Measurements from ENCODE around the gene VEPH1. TPM values are rescaled to one million over a fixed set of nuclear protein-coding genes. Genes with fewer than 3 reads are reported as not detected.

Gene VEPH1
- total and polyA plus RNA-seq, 9 of the 15 experiments (the other 6 are each of a cell fraction or from before 2014, with no cell fraction given): 4.5 to 15.6 (median 5.8) TPM

DNA sequence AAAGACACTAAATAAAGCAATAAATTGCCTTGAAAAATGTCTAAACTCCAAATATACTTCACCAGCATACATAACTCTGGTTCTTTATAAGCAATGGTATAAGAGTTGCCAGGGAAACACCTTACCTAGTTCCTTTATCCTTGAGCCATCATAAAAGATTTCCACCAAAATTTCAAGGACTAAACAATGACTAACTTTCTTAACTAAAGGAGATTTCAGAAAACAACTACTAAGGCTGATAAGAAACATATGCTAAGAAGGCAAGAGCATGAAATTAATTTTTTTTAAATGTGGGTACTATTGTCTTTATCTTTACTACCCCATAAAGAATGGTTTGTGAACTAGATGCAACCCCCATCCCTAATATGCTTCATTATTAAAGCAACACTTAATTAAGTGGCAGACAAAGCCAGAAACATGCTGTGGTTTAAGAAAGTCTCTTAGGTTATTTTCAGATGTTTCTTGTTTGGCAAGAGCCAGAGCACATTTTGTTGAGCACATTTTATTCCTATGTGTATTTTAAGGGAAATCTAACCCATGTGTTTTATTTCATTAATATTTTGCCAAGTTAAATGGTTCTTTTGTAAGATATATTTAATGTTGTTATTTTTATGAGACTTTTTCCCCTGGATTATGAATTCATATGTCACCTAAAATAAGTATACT, 17.4 kb upstream of the VEPH1 start:
- H3K4me3 ChIP-seq: no peak overlapping the region

More for the DNA sequence above, 17.4 kb upstream of the VEPH1 start:
- FAIRE-seq: no peak
- Histone ChIP-seq H3K4me2 (ENCODE audit: insufficient read depth, low read length) (no peak overlapping the region), H2AFZ (ENCODE audit: low read depth, low read length) (no peak overlapping the region), H3K79me2 (ENCODE audit: control insufficient read depth, insufficient read depth, low read length) (no peaks in the 10 kb centered on the region), H3K4me1 (replicated peaks in 1 of 2; ENCODE audit: control insufficient read depth in 2 of 2, insufficient read depth in 2 of 2, low read length in 2 of 2) (no peaks in the 10 kb centered on the region; a peak in 1 of 5 replicates), H3K27me3 (ENCODE audit: control insufficient read depth in 2 of 2, insufficient read depth in 2 of 2, low read length in 2 of 2) (no peaks in the 10 kb centered on the region), H3K27ac (ENCODE audit: extremely low read depth, low read depth, low read length) (no peak overlapping the region), H3K9ac (ENCODE audit: insufficient read depth in 1 of 2, low read depth in 2 of 2, low read length in 2 of 2) (no peak overlapping the region), H3K9me1 (ENCODE audit: control insufficient read depth, insufficient read depth, low read length) (no peaks in the 10 kb centered on the region), H3K9me3 (replicated peaks; ENCODE audit: control insufficient read depth, insufficient read depth, low read depth, low read length) (no peaks in the 10 kb centered on the region), H3K36me3 (ENCODE audit: control insufficient read depth, insufficient read depth, low read length) (no peaks in the 10 kb centered on the region), H4K20me1 (replicated peaks; ENCODE audit: control insufficient read depth, insufficient read depth, low read length) (no peaks in the 10 kb centered on the region)
- BruUV-seq (replicated peaks): no TSS peak
- ATAC-seq: no peak
- ChIA-PET POLR2A (no interaction called here), CTCF (ENCODE audit: low intra/inter-chr PET ratio) (no interaction called here)
- DNase-seq (ENCODE audit: extremely low read depth in 1 of 4, low spot score in 3 of 4): no peak
- TF ChIP-seq RBM22 (IDR thresholded peaks at IDR 0.05; ENCODE audit: low read depth, low read length, poor library complexity, severe bottlenecking): no peak
- TF ChIP-seq NCOA1 (IDR thresholded peaks at IDR 0.05; ENCODE audit: low read depth): no peak
- no peak for TF ChIP-seq ZNF165 (CRISPR knock-in tag; IDR thresholded peaks at IDR 0.05; ENCODE audit: borderline replicate concordance)
- TF ChIP-seq ZNF668 (CRISPR knock-in tag; IDR thresholded peaks at IDR 0.05): no peak
- TF ChIP-seq TEAD4 (IDR thresholded peaks at IDR 0.05; ENCODE audit: low read length): no peak
- TF ChIP-seq TEAD4 (CRISPR knock-in tag; IDR thresholded peaks at IDR 0.05; ENCODE audit: borderline replicate concordance): no peak
- no peak for TF ChIP-seq ZNF12 (CRISPR knock-in tag; IDR thresholded peaks at IDR 0.05)
- no peak for TF ChIP-seq KLF1 (tag; IDR thresholded peaks at IDR 0.05)
- TF ChIP-seq JUNB (CRISPR knock-in tag; conservative IDR thresholded peaks at IDR 0.05): no peak
- TF ChIP-seq ZNF347 (CRISPR knock-in tag; IDR thresholded peaks at IDR 0.05; ENCODE audit: low read depth): no peak
- no peak for TF ChIP-seq ZNF23 (CRISPR knock-in tag; IDR thresholded peaks at IDR 0.05)
- no peak for TF ChIP-seq HDAC6 (IDR thresholded peaks at IDR 0.05; ENCODE audit: low read depth, low read length)
- no peak for TF ChIP-seq C11orf30 (IDR thresholded peaks at IDR 0.05; ENCODE audit: low read depth)
- TF ChIP-seq GATA2 (CRISPR knock-in tag; IDR thresholded peaks at IDR 0.05): no peak
- TF ChIP-seq KDM4B (IDR thresholded peaks at IDR 0.05; ENCODE audit: borderline replicate concordance in 2 of 2, low read depth in 1 of 2): no peak
- TF ChIP-seq PRMT5 (CRISPR knock-in tag; IDR thresholded peaks at IDR 0.05): no peak
- TF ChIP-seq SMARCC2 (IDR thresholded peaks at IDR 0.05; ENCODE audit: low read depth): no peak
- no peak for TF ChIP-seq EWSR1 (IDR thresholded peaks at IDR 0.05; ENCODE audit: borderline replicate concordance, low read depth, partially characterized antibody)
- intact Hi-C loops (cut with micrococcal nuclease) (no loop called here), in situ Hi-C loops (cut with MboI) (no loop called here)
